ENCODE data around the gene CLCN7. TPM values are rescaled to one million over a fixed set of nuclear protein-coding genes. Genes with fewer than 3 reads are reported as not detected.
A peak's percentile ranks its signal among the peaks of the same experiment; 100 is the strongest.

The CLCN7 gene
- polyA plus RNA-seq (2011; rRNA removed) (15.7 and 19.1 TPM in 2 replicates), polyA minus RNA-seq (2011; rRNA and poly(A)+ RNA removed) (27.0 and 38.5 TPM in 2 replicates)

GRCh38 chr16:1474796-1475551 lies at the start of gene CLCN7:
CLCN7 (minus strand) TSS chr16:1475028; CDS start chr16:1474974, 54 bp downstream.
- H3K27ac ChIP-seq (ENCODE audit: low read depth, low read length) = peak within 1 kb of the TSS; percentile 39
- ChIA-PET POLR2A (no interaction called here), CTCF (no interaction called here)
- H3K9me3 ChIP-seq (ENCODE audit: control insufficient read depth, insufficient read depth, low read length) = peaks cover 24% of the 10 kb centered on the region
- peak; percentile 53 for DNase-seq (ENCODE audit: low read depth, low spot score)
- H3K27me3 ChIP-seq (ENCODE audit: control insufficient read depth, insufficient read depth, low read length) = no peaks in the 10 kb centered on the region
- H3K4me3 ChIP-seq (ENCODE audit: low read depth, low read length) = peak within 1 kb of the TSS; percentile 77
- no peak for TF ChIP-seq CTCF (IDR thresholded peaks at IDR 0.05; ENCODE audit: low read depth, low read length)

GRCh38 chr16:1524366-1524765 lies 49.5 kb upstream of the CLCN7 start:
- CTCF ChIA-PET = no interaction called here

GRCh38 chr16:1523581-1524245 lies 48.9 kb upstream of the CLCN7 start:
- POLR2A ChIA-PET = no interaction called here
- CTCF ChIA-PET = no interaction called here
- H3K9me3 ChIP-seq (ENCODE audit: control insufficient read depth, insufficient read depth, low read length) = no peaks in the 10 kb centered on the region; the same call in 1 of the 2 replicates
- no peak for TF ChIP-seq CTCF (IDR thresholded peaks at IDR 0.05; ENCODE audit: low read depth, low read length)
- DNase-seq (ENCODE audit: low read depth, low spot score) = no peak
- H3K4me3 ChIP-seq (ENCODE audit: low read depth, low read length) = no peak overlapping the region
- H3K27ac ChIP-seq (ENCODE audit: low read depth, low read length) = no peak overlapping the region
- H3K27me3 ChIP-seq (ENCODE audit: control insufficient read depth, insufficient read depth, low read length) = no peaks in the 10 kb centered on the region

More at GRCh38 chr16:1524366-1524765, 49.5 kb upstream of the CLCN7 start:
- Histone ChIP-seq H3K27ac (ENCODE audit: low read depth, low read length) (no peak overlapping the region), H3K4me3 (ENCODE audit: low read depth, low read length) (no peak overlapping the region), H3K9me3 (ENCODE audit: control insufficient read depth, insufficient read depth, low read length) (no peaks in the 10 kb centered on the region; the same call in 1 of the 2 replicates), H3K27me3 (ENCODE audit: control insufficient read depth, insufficient read depth, low read length) (no peaks in the 10 kb centered on the region)
- no peak for DNase-seq (ENCODE audit: low read depth, low spot score)
- POLR2A ChIA-PET = no interaction called here
- no peak for TF ChIP-seq CTCF (IDR thresholded peaks at IDR 0.05; ENCODE audit: low read depth, low read length)

GRCh38 chr16:1520461-1520860 lies 45.6 kb upstream of the CLCN7 start:
- CTCF ChIA-PET = no interaction called here
- DNase-seq (ENCODE audit: low read depth, low spot score) = no peak
- Histone ChIP-seq H3K4me3 (ENCODE audit: low read depth, low read length) (no peak overlapping the region), H3K27me3 (ENCODE audit: control insufficient read depth, insufficient read depth, low read length) (no peaks in the 10 kb centered on the region), H3K9me3 (ENCODE audit: control insufficient read depth, insufficient read depth, low read length) (no peaks in the 10 kb centered on the region; the same call in 1 of the 2 replicates), H3K27ac (ENCODE audit: low read depth, low read length) (no peak overlapping the region)
- POLR2A ChIA-PET = no interaction called here
- no peak for TF ChIP-seq CTCF (IDR thresholded peaks at IDR 0.05; ENCODE audit: low read depth, low read length)

- no peak overlapping the region for H3K27ac ChIP-seq (ENCODE audit: low read depth, low read length)
- POLR2A ChIA-PET = no interaction called here
- H3K27me3 ChIP-seq (ENCODE audit: control insufficient read depth, insufficient read depth, low read length) = no peaks in the 10 kb centered on the region
- no peak for DNase-seq (ENCODE audit: low read depth, low spot score)
- no peaks in the 10 kb centered on the region; the same call in none of the 2 replicates for H3K9me3 ChIP-seq (ENCODE audit: control insufficient read depth, insufficient read depth, low read length)
- H3K4me3 ChIP-seq (ENCODE audit: low read depth, low read length) = no peak overlapping the region
- CTCF ChIA-PET = no interaction called here
- TF ChIP-seq CTCF (IDR thresholded peaks at IDR 0.05; ENCODE audit: low read depth, low read length) = no peak
These were observed 45.0 kb upstream of the CLCN7 start for GRCh38 chr16:1519831-1520230.

Data from AG04450 (cell line).